GM18498 (cell line): ENCODE results near the gene KRTAP9-8.
"Not testable (repeated sequence)": the region's sequence is repeated elsewhere in the genome, so short reads cannot be mapped to it uniquely, and the experiment has no call there.

ENCODE experiments used
- ATAC-seq: cut with Tn5 transposase; IDR thresholded peaks from one replicate; pipeline ENCODE4 v1.9.1; 2021; ENCODE audit warnings: mild to moderate bottlenecking, moderate library complexity; ENCODE audit not compliant: unreplicated experiment

The KRTAP9-8 gene, protein sequence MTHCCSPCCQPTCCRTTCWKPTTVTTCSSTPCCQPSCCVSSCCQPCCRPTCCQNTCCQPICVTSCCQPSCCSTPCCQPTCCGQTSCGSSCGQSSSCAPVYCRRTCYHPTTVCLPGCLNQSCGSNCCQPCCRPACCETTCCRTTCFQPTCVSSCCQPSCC

DNA sequence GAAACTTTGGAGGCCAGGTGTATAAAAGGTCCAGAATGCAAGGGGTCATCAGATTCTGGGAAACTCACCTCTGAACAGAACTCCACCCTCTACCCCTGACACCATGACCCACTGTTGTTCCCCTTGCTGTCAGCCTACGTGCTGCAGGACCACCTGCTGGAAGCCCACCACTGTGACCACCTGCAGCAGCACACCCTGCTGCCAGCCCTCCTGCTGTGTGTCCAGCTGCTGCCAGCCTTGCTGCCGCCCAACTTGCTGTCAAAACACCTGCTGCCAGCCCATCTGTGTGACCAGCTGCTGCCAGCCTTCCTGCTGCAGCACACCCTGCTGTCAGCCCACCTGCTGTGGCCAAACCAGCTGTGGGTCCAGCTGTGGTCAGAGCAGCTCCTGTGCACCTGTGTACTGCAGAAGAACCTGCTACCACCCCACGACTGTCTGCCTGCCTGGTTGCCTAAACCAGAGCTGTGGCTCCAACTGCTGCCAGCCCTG lies at the start of gene KRTAP9-8:
Gene KRTAP9-8, plus strand, starts transcription at position 51 of the 489 bp plus-strand sequence. Its CDS starts 53 bp downstream, at position 104.
- not testable (repeated sequence) for ATAC-seq

DNA sequence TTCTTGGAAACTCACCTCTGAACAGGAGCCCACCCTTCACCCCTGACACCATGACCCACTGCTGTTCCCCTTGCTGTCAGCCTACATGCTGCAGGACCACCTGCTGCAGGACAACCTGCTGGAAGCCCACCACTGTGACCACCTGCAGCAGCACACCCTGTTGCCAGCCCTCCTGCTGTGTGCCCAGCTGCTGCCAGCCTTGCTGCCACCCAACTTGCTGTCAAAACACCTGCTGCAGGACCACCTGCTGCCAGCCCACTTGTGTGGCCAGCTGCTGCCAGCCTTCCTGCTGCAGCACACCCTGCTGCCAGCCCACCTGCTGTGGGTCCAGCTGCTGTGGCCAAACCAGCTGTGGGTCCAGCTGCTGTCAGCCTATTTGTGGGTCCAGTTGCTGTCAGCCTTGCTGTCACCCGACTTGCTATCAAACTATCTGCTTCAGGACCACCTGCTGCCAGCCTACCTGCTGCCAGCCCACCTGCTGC lies 47.9 kb upstream of the KRTAP9-8 start, which contains the start of gene KRTAP9-1:
Gene KRTAP9-1, plus strand, starts transcription at position 51 of the 482 bp plus-strand sequence. Its CDS starts 0 bp downstream, at position 51.
- ATAC-seq: not testable (repeated sequence)

GRCh38 chr17:41190328-41190727 lies 47.5 kb upstream of the KRTAP9-8 start:
- no peak for ATAC-seq

GRCh38 chr17:41196068-41196467 lies 41.7 kb upstream of the KRTAP9-8 start:
- no peak for ATAC-seq

DNA sequence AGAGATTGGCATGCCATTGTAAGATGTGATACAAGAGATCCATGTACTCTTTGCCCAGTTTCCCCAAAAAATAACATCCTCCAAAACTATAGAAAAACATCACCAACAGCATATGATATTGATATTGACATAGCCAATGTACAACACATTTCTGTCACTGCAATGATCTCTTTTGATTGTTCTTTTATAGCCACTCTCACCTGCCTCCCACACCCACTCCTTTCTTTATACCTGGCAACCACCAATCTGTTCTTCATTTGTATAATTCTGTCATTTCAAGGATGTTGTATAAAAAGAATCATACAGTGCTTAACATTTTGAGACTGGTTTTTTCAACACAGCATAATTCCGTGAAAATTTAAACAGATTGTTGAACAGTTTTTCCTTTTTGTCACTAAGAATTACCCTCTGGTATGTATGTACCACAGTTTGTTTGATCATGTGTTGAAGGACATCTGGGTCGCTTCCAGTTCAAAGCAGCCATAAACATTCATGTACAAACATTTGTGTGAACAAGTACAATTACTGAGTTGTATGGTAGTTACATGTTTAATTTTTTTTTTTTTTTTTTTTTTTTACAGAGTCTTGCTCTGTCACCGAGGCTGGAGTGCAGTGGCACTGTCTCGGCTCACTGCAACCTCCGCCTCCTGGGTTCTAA lies 38.2 kb upstream of the KRTAP9-8 start:
- ATAC-seq: no peak

GRCh38 chr17:41211845-41212466 lies 25.8 kb upstream of the KRTAP9-8 start:
- ATAC-seq: no peak

- ATAC-seq: no peak
Measured at GRCh38 chr17:41212524-41213169, 25.2 kb upstream of the KRTAP9-8 start.

- ATAC-seq: no peak
Measured at GRCh38 chr17:41215681-41216080, 22.1 kb upstream of the KRTAP9-8 start.

DNA sequence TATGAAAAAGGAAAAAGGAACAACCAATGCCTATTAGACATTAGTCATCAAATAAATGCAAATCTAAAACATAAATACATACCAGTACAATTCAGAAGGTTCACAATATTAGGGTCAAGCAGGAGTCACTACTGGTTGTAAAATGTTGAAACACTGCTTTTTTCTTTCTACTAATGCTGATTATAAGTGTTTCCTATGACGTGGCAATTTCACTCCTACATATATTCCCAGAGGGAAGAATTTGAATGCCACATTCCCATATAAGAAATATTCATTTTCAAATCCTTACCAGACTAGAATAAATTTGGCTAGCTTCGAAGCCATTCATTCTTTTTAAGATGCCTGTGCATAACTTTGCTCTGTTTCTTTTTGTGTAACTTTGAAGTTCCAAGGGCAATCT lies 14.0 kb upstream of the KRTAP9-8 start:
- no peak for ATAC-seq

GRCh38 chr17:41226051-41226450 lies 11.7 kb upstream of the KRTAP9-8 start:
- ATAC-seq: no peak

DNA sequence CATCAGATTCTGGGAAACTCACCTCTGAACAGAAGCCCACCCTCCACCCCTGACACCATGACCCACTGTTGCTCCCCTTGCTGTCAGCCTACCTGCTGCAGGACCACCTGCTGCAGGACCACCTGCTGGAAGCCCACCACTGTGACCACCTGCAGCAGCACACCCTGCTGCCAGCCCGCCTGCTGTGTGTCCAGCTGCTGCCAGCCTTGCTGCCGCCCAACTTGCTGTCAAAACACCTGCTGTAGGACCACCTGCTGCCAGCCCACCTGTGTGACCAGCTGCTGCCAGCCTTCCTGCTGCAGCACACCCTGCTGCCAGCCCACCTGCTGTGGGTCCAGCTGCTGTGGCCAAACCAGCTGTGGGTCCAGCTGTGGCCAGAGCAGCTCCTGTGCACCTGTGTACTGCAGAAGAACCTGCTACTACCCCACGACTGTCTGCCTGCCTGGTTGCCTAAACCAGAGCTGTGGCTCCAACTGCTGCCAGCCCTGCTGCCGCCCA lies 11.2 kb upstream of the KRTAP9-8 start, which contains the start of gene KRTAP9-2:
Gene KRTAP9-2, plus strand, starts transcription at position 51 of the 498 bp plus-strand sequence. Its CDS starts 7 bp downstream, at position 58.
- not testable (repeated sequence) for ATAC-seq

- no peak for ATAC-seq
Measured at GRCh38 chr17:41230094-41230493, 7.7 kb upstream of the KRTAP9-8 start.

DNA sequence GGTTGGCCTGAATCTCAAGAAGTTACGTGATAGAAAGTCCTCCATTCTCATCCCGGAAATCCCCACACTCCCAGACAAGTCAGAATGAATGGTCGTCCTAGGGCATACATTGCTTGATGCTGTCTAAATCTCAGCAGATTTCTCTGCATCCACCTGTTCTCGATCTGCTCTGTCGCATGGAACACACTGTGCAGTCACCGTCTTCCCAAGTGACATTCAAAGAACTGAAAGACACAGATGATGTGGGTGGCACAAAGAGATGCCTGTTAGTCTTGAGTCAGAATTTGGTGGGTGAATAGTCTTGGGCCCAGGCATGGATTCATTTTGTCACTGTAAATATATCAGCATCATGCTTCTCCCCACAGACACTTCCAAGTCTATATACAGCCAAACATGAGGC lies 6.1 kb upstream of the KRTAP9-8 start:
- ATAC-seq: no peak

DNA sequence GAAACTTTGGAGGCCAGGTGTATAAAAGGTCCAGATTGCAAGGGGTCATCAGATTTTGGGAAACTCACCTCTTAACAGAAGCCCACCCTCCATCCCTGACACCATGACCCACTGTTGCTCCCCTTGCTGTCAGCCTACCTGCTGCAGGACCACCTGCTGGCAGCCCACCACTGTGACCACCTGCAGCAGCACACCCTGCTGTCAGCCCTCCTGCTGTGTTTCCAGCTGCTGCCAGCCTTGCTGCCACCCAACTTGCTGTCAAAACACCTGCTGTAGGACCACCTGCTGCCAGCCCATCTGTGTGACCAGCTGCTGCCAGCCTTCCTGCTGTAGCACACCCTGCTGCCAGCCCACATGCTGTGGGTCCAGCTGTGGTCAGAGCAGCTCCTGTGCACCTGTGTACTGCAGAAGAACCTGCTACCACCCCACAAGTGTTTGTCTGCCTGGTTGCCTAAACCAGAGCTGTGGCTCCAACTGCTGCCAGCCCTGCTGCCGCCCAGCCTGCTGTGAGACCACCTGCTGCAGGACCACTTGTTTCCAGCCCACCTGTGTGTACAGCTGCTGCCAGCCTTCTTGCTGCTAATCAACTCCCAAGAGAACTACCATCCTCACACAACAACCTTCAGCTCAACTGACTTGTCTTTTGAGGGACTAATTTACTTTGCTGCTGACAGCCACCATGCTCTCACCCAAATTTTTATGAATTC lies 5.2 kb upstream of the KRTAP9-8 start, which contains the start of gene KRTAP9-3:
Gene KRTAP9-3, plus strand, starts transcription at position 51 of the 707 bp plus-strand sequence. Its CDS starts 53 bp downstream, at position 104.
- not testable (repeated sequence) for ATAC-seq

- not testable (repeated sequence) for ATAC-seq
Measured at GRCh38 chr17:41237116-41237515, 683 bp upstream of the KRTAP9-8 start.

DNA sequence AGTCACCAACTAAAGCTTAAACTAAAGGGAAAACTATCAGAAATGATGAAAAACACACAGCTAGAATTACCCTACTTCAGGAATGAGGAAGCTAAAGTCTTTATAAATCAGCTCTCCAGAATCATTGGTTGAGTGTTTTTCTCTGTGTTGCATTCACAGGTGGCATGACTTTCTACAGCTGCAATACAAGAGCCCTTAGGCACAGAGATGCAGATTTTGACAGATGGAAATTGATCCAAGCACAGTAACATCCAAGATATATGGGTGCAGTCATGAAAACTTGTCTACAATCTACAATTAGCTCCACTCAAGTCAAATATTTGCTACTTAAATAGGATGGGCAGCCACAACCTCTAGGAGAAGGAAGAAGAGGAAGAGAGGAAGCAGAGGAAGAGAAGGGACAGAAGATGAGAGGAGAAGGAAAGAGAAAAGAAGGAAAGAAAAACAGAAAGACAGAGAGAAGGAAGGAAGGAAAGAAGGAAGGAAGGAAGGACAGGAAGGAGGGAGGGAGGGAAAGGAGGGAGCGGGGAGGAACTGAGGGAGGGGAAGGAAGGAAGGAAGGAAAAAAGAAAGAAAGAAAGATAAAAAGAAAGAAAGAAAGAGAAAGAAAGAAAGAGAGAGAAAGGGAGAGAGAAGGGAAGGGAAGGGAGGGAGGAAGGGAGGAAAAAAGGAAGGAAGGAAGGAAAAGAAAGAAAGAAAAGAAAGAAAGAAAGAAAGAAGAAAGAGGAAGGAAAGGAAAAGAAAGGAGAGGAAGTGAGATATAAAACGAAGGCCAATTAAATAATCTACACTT lies 9.4 kb downstream of the KRTAP9-8 start:
- ATAC-seq: not testable (repeated sequence)

GRCh38 chr17:41249637-41250240 lies 11.9 kb downstream of the KRTAP9-8 start, which contains the start of gene KRTAP9-4:
Gene KRTAP9-4, plus strand, starts transcription at chr17:41249687. Its CDS starts 34 bp downstream, at chr17:41249721.
- not testable (repeated sequence) for ATAC-seq

DNA sequence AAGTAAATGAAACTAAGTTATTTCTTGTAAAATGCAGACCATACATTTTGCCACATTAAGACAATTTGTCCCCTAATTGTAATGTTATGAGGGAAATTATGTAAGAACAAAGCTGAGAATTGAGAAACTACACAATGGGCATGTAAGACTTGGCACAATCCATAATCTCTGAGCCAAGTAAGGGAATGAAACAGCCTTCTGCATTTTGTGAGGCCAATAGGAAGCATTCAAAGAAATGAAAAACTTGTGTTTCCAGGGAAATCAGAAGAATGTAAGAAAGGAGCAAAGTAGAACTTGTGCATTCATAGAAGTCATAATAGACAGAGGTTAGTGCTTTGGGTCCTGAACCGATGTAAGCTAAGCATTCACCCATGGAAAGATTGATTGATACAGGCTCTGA lies 13.5 kb downstream of the KRTAP9-8 start:
- no peak for ATAC-seq

- ATAC-seq: no peak
Measured at GRCh38 chr17:41254861-41255260, 17.1 kb downstream of the KRTAP9-8 start.
